ENCODE data around the gene ARHGAP33.
"Not testable (repeated sequence)": the region's sequence is repeated elsewhere in the genome, so short reads cannot be mapped to it uniquely, and the experiment has no call there.

The ARHGAP33 gene

DNA sequence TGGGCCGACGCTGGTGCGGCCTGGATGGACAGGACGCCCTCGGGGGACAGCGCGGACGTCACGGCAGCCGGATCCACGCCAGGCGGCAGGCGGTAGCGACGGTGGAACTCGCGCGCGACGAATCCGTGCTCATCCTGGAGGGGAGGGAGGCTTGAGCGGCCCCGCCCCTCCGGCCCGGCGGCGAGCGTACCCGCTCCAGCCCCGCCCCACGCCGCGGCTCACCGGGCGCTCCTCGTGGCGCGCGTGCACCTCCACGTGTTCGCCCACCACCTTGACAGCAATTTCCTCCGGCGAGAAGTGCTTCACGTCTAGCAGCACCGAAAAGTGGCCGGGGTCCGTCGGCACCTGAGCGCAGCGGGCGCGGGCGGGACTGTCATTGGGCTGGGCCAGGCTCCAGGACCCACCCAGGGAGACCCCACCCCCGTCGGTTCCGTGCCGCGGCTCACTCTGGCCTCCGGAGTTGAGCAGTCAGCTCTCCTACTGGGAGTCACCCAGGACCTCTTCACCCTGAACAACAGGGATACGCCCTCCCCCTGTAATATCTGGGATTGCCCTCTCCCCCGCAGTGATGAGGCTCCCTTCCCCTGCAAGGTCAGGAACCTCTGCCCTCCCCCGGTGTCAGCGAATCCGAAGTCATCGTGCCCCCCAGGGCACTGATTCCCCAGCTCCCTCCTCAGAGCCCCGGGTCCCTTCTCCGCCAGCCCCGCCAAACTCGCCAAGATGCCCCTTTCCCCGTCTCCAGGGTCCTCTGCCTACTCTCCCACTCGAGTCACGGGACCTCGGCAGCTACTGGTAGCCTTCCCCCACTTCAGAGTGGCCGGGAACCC, 19.6 kb upstream of the ARHGAP33 start:
- DNase-seq: peak; percentile 61

DNA sequence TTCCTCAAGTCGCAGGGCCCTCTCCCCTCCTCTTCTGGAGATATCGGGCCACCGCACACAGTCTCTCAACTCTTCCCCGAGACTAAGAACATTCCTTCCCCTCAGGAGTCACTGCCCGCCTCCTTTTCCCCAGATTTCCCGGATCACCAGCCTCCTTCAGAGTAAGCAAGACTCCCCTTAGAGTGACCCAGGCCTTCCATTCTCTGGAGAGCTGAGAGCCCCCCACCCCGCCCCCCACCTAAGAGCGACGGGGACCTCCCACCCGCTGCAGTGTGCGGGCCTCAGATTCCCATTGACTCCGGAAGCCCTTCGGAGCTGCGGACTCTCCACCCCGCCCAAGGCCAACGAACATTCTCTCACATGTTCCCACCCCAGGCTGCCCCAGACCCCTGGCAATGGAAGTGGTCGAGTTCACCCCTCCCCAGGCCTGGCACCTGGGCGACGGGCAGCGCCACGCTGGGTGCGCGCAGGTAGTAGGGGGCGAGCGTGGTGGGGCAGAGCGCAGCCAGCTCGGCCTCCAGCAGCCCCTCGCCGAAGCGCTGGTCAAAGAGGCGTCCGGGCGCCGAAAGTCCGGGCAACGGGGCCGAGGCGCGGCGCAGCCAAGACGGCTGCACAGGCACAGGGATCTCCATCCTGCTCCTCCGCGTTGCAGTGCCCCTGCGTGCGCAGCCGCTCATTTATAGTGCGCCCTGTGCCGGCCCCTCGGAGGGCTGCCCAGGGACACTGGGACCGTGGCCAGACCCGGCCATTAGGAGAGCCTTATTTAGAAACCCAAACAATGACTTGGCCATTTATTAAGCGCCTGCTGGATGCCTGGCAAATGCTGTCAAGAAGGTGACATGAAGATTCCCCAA, 18.8 kb upstream of the ARHGAP33 start, which contains the start of gene HSPB6:
Gene HSPB6, minus strand, starts transcription at position 653 of the 854 bp plus-strand sequence. Its CDS starts 21 bp downstream, at position 632.
- no peak for DNase-seq

DNA sequence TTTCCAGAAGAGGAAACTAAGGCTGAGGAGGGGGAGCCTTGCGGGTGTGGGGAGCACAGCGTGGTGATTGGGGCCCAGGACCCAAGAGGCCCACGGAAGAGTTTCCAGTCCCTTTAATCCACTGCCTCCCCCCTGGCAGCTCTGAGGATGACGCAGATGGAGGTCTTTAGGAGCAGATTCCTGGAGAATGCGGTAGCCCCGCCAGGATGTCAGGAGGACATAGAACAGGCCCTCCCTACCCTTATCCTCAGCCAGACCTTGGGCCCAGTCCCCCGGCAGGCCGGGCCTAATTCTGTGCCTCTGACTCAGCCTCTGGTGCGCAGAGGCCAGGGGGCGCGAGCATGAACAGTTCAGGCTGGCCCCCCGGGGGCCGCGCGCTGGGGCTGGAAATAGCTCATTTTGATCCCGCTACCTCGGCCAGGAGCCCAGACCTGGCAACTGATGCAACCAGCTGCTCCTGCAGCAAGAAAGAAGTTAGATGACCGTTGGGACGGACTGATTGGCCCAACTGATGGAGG, 18.1 kb upstream of the ARHGAP33 start:
- DNase-seq: no peak

DNA sequence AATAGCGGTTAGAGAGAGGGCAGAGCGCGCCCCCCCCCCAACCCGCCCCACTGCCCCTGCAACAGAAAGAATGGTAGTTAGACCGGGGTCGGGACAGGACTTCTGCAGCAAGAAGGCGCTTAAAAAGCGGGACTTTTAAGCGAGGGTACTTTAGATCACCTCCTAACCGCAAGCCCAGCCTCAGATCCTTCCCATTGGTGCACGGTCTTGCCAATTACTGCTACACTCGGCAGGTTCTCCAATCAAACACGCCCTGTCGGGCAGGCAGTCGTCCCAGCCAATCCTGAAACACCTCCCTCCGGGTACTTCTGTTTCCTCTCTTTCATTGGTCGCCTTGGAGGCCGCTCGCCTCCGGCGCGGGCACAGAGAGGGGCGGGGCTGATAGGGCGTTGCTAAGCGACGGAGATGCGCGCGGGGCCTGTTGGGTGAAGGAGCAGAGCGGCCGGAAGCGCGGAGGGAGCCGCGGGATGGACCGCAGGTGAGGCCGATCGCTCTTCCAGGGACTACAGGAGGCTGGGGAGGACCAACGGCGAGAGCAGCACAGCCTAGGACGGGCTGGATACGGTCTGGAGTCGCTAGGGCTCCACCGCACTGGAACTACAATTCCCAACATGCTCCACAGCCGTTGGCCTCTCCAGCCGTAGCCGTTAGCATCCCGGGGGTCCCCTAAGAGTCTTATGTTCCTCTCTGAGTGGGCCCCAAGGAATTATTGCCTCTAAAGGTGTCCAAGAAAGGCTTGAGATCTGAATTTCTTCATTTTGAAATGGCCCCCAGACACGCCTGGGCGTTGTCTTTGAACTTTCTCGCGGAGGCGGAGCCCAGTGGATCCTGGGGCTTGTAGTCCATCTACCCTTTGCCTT, 17.4 kb upstream of the ARHGAP33 start, which contains the start of gene PROSER3:
Gene PROSER3, plus strand, starts transcription at position 428 of the 860 bp plus-strand sequence. Its CDS starts 40 bp downstream, at position 468.
- peak; percentile 100 for DNase-seq

DNA sequence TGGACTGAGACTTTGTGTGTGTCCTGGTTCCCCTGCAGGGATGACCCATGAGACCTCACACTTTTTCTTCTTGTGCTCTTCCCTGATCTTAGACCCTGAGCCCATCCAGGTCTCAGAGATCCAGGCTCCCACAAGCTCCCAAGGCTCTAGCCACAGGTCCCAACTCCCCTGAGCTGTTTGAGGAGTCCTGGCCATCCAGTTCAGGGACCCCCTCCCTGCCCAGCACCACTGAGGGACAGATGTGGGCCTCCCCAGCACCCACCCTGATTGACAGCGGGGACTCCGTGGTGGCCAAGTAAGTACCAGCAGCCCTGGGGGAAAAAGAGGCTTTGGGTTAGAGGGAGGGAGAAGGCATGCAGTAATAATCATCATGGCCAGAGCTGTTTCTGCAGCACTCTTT, 15.7 kb upstream of the ARHGAP33 start:
- no peak for DNase-seq

DNA sequence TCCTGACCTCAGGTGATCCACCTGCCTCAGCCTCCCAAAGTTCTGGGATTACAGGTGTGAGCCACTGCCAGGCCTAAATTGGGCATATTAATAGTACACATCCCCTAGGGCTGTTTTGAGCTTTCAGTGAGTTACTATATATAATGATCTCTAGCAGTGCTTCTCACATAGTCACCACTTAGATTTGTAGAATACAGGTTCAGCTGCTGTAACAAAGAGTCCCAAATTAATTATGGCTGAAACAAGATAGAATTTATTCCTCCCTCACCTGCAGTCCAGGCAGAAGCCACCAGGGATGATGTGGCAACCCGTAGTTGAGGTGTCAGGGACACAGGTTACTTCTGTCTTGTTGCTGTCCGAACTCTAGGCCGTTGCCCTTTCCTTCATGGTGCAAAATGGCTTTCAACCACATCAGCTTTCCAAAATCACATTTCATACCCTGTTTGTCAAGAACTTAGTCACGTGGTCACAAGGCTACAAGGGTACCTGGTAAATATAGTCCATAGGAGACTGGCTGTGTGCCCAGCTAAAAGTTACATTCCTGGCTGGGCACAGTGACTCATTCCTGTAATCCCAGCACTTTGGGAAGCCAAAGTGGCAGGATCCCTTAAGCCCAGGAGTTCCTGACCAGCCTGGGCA, 14.5 kb upstream of the ARHGAP33 start:
- DNase-seq: no peak

DNA sequence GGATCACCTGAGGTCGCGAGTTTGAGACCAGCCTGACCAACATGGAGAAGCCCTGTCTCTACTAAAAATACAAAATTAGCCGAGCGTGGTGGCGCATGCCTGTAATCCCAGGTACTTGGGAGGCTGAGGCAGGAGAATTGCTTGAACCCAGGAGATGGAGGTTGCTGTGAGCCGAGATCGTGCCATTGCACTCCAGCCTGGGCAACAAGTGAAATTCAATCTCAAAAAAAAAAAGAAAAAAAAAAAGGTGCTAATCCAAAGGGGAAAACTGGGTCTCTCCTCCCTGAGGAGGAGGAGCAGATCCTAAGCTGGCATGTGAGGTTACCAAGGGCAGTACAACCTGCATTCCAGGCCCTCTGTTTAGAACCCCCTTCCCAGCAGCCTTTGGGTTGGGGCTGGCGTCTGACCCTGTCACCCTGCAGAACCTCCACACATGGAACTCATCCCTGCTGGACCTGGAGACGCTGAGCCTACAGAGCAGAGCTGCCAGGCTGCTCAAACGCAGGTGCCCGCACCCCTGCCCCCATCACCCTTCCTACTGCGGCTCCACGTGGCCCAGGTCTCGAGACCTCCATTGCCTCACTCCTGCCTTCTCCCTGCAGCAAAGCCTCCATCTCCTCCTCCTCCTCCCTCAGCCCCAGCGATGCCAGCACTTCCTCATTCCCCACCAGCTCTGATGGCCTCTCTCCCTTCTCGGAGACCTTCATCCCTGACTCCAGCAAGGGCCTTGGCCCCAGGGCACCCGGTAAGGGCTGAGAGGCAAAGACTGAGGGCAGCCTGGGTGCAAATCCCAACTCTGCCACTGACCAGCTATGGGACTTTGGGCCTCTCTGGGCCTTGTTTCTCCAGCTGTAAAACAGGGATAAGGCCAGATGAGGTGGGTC, 10.7 kb upstream of the ARHGAP33 start:
- no peak for DNase-seq

DNA sequence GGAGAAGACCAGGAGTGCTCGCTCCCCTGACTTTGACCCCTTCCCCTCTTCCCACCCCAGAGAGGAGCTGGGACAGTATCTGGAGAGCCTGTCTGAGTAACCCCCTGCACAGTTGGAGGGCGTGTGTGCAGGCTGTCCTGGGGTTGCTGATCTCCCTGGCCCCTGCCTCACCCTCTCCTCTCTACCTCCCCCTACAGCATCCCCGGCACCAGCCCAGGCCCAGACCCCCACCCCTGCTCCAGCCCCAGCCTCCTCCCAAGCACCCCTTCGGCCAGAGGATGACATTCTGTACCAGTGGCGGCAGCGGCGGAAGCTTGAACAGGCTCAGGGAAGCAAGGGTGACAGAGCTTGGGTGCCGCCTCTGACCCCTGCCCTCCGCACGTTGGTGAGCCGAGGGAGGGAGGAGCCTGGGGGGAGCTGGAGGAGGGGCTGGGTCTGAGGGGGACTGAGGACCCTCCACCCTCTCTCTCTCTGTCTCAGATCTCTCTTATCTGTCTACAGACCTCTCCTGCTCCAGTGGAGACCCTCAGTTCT, 8.7 kb upstream of the ARHGAP33 start:
- DNase-seq: no peak

DNA sequence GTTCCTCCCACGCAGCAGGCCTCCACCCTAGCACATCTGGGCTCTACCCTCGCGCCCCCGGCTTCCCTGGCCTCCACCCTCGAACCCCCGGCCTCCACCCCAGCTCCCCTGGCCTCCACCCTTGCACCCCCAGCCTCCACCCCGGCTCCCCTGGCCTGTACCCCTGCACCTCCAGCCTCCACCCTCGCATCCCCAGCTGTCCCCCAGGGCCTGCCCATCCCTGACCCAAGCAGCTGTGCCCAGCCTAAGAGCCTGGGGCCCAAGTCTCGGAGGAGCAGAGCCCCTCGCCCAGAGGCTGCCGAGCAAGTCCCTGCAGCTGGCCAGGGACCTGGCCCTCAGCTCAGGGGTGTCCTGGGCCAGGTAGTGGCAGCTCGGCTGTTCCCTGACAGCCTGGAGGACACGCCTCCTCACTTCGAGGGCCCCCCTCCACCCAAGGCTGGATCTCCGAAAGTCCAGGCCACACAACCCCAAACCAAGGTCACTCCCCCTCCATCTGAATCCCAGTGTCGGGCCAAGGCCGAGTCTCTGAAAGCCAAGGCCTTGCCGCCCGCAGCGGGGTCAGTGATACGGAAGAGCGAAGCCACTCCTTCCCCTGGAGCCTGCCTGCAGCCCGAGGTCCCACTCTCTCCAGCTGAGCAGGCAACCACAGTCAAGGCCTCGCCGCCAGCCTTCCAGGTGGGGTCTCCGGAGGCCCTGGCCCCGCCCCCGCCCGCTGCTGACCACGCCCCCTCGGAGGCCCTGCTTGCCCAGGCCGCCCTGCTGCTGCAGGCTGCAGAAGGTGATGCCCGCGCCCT, 7.9 kb upstream of the ARHGAP33 start:
- no peak for DNase-seq

DNA sequence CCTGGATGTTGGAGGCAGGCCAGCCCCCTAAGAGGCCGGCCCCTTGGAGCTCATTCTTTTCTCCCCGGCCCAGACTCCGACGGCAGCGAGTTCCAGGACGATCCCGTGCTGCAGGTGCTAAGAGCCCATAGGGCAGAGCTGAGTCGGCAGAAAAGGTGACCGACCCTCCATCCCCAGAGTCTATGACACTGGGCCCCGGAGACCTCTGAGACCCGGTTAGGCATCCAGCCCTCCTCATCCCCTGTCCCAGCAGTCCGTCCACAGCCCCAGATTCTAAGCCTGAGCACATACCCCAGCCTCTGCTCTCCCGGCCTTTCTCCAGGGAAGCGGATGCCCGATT, 7.3 kb upstream of the ARHGAP33 start:
- DNase-seq: no peak

DNA sequence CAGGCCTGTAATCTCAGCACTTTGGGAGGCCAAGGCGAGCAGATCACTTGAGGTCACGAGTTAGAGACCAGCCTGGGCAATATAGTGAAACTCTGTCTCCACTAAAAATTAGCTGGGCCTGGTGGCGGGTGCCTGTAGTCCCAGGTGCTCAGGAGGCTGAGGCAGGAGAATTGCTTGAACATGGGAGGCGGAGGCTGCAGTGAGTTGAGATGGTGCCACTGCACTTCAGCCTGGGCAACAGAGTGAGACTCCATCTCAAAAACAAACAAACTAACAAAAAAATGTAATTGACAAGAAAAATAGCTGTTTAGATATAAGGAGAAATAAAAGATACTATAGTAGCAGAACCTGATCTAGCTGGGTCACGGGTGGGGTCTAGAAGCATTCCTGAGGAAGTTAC, 3.0 kb upstream of the ARHGAP33 start:
- not testable (repeated sequence) for DNase-seq

DNA sequence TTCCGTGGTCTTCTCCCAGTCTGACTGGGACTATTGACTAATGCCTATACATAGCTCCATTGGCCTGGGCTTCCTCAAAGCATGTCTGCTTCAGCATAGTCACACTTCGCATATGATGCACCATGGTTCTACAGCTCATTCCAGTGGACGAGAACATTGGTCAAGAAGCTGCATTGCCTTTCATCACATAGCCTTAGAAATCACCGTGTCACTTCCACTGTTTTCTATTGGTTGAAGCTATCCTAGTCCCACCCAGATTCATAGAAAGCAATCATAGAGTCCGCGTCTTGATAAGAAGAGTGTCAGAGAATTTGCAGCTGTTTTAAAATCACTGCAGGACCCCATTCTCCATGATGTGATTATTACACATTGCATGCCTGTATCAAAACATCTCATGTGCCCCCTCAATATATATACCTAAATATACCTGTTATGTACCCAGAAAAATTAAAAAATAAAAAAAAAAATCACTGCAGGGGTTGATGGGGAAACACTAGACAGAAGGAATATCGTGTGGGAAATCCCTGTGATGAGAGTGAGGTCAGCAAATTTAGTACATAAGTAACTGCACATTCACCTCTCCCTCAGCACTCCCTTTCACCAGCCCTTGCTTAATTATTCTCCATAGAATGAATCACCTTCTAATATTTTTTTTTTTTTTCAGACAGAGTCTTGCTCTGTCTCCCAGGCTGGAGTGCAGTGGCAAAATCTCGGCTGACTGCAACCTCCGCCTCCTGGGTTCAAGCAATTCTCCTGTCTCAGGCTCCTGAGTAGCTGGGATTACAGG, 2.2 kb upstream of the ARHGAP33 start:
- no peak for DNase-seq

DNA sequence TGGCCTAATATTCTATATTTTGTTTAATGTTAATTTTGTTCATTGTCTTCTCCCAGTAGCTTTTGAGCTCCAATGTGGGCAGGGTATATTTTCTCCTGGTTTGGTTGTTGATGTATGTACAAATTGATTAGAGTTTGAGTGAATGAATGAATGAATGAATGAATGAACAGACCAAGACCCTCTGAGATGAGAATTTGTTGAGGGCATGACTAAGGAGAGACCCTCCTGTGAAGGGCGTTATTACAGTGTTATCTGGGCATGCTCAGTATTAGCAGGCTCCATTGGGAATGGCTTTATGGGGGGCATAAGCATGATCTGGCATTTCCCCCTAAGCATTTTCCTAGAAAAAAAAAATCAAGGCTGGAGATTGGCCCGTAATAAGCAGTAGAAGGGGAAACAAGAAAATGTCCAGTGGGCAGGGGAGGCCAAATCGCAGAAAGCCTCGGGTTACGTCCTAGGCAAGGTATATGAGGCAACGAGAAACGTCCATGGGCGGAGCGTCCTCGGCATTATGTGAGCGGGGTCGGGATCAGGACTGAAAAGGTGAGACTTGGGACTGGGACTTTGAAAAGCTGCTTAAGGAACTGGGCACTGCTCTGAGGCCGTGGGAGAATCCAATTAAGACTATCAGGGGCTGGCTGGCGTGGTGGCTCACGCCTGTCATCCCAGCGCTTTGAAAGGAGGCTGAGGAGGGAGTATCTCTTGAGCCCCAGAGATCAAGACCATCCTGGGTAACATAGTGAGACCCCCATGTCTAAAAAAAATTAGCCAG, 904 bp upstream of the ARHGAP33 start:
- no peak for DNase-seq

DNA sequence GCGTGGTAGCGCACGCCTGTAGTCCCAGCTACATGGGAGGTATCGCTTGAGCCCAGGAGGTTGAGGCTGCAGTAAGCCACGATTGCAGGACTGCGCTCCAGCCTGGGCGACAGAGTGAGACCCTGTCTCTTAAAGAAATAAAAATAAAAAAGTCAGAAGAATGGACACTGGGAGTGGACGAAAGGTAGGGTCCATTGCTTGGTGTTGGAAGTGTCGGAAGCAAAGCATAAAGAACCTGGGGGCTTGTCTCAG, 392 bp upstream of the ARHGAP33 start:
- DNase-seq: no peak

DNA sequence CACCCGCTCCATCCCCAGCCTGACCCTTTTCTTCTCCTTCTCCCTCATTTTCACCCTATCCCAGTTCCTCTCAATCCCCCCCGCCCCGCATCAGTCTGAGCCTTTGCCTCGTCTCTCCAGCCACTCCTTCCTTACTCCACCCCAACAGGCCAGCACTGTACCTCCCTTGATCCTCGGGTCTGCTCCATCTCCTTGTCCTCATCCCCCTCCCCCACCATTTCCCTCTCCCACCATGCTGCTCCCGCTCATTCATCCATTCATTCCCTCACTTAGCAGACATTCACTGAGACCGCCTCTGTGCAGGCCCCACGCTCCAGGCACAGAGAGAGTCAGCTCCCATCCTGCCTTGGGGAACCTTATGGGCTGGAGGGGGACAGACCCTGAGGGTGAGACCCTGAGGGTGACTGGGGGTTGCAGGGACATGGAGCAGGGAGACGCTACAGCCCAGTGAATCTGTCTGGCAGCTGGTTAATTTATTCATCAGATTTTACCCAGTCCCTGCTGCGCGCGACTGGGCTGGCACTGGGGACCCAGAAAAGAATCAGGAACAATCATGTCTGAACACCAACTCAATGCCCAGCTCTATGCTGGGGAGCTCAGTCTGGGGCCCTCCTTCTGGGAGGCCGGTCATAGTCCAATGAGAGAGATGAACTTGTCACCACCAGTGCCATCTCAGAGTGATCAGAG, 881 bp downstream of the ARHGAP33 start:
- DNase-seq: no peak

DNA sequence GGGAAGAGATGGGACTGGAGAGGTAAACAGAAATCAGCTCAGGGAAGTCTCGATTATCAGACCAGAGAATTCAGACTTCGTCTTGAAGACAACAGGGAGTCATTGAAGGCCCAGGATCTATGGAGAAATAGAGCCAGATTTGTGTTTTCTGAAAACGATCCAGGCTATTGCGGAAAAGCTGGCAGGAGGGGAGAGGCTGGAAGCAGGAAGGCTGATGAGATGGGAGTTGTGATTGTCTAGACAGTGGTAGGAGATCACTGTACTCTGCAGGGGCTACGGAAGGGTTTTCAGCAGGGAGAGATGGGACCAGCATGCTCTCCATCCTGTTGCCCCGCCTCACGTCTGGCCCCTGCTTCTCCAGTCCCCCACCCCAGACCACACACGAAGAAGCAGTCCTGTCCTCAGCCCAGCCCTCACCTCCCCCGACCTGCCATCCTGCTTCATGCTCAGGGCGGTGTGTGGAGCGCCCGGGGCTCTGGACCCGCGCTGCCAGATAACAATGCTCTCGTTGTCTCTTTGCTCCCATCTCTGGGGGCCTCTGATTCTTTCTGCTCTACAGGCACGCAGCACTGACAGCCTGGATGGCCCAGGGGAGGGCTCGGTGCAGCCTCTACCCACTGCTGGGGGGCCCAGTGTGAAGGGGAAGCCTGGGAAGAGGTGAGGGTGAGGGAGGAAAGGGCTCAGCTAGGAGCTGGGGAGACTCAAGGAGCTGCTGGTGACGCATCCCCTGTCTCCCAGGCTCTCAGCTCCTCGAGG, 1.9 kb downstream of the ARHGAP33 start:
- no peak for DNase-seq

DNA sequence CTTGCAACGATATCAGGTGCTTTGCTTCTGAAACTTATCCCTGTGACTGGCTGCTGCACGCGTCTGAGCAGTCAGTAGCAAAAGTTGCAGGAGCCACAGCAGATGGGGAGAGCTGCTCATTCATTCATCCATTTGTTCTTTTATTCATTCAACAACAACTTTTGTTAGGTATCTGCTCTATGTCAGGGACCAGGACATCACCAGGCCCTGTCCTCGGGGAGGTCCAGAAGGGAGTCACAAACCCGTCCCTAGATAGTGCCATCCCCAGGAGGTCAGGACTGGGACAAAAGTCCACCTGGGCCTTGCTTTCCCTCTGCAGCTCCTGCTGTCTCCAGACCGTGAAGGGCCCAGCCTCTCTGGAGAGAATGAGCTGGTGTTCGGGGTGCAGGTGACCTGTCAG, 2.6 kb downstream of the ARHGAP33 start:
- DNase-seq: no peak
